GM19043 (cell line): ENCODE measurements around the gene SERPINB6.
"Not testable (repeated sequence)": the region's sequence is repeated elsewhere in the genome, so short reads cannot be mapped to it uniquely, and the experiment has no call there.

Source experiments
- ATAC-seq: cut with Tn5 transposase; IDR thresholded peaks from one replicate; pipeline ENCODE4 v1.9.1; 2021; ENCODE audit warnings: low read depth; ENCODE audit not compliant: unreplicated experiment

Gene SERPINB6

DNA sequence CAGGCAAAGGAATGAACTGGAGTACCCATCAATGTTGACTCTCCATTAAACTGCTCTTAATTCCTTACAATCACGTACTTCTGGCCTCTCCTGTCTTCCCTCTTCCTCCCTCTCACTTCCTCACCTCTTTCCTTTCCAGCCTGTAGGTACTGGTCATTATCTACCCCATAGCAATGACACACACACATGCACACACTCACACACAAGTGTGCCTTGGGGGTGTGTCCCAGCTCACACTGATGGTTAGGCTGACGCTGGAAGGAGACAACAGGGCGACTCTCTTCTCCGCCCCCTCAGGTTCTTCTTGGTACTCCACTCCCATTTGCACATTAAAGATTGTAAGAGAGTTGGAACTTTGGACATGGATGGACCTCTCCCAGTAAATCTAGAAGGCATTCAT is 54.3 kb downstream of the SERPINB6 start:
- no peak for ATAC-seq

DNA sequence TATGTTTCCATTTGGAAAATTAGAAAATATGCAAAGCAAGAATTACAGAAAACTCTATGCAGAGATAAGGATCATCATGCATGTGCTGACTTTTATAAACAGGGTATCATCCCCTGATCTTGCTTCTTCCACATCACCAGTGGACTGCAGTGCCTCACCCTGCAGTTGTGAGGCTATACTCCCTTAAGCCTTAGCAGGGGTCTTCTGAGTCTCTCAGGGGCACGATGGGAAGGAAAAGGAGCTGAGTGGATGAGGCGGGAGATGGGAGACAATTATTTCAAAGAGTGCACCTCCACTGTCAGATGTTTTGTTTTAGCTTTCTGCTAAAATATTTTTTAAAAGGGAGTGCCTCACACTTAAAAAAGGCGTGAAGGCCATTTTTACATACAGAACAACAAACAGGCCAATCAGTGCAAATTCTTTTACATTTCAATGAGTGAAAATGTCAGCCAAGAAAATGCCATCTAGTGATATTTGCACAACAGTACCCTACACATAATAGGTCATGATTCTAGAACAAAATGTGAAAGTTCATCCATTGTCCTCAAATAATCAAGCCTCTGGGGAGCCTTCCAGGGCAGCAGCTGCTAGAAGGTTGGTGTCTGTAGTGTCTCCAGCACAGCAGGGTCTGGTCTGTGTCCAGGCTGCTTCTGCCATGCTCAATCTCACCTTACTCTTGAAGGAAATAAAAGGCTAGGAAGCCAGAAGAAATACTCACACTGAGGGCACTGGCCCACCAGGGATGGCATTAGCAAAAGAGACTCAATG is 55.0 kb downstream of the SERPINB6 start:
- ATAC-seq = no peak

DNA sequence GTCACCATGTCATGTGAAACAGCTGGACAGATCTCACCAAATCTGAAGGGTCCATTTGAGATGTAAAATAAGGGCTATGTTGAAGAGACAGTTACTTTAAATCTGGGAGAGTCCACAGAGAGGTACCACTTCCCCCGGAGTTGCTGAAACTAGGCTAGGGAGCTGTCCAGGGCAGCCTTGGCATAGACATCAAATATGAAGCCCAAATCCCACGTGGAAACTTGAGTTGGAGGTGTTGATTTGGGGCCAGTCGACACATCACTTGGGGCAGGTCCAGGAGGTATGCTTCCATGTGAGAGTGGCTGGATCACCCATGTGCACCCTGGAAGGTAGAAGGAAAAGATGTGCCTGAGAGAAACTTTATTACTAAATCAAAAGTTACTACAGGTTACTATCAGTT is 56.2 kb downstream of the SERPINB6 start:
- ATAC-seq = no peak

DNA sequence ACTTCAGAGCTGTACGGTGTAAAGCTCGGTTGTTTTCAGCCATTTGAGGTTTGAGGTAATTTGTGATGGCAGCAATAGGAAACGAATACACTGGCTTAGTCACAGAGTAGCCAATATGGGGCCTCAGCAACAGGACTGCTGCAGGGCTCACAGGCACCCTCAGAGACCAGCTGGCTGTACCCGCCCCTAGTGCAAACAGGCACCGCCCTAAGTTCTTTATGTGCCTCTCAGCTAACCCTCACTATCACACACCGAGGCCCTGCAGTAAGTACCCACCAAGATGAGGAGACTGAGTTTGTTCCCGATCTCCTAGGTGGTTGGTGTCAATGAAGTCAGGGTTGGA is 57.1 kb downstream of the SERPINB6 start:
- ATAC-seq = no peak

DNA sequence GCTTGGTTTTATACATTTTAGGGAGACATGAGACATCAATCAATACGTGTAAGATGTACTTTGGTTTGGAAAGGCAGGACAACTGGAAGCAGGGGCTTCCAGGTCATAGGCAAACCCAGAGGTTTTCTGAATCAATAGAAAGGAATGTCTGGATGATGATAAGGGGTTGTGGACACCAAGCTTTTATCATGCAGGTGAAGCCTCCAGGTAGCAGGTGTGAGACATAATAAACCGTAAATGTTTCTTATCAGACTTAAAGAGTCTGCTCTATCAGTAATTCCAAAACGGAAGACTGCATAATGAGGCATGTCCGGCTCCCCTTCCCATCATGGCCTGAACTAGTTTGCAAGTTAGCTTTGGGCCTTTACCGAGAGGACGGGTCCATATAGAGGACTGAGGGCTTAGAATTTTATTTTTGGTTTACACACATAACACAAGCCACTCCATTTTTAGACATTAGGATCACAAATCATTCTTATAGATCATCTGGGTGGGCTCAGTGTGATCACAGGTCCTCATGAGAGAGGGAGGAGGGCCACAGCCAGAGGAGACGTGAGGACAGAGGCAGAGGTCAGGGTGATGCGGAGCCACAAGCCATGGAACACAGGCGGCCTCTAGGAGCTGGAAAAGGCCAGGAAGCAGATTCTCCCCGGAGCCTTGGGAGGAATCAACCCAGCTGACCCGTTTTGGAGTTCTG is 57.6 kb downstream of the SERPINB6 start:
- ATAC-seq = no peak

DNA sequence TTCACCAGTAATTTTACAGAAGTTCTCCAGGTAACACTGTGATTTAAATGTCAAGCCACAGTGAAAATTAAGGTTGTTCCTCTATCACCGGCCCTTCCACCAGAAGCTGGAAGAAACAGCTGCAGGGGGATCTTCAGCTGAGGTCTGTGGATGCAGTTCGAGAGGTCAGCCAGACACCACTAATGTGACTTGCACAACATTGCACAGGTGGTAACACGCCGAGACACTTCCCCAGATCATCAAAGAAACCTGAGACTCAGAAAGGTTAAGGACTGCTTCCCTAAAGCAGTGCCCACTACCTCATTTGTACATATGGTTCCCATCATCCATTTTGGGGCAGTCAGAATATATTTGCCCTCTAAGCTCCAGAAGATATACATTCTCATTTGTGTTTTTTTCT is 60.2 kb downstream of the SERPINB6 start:
- ATAC-seq = peak; percentile 66

DNA sequence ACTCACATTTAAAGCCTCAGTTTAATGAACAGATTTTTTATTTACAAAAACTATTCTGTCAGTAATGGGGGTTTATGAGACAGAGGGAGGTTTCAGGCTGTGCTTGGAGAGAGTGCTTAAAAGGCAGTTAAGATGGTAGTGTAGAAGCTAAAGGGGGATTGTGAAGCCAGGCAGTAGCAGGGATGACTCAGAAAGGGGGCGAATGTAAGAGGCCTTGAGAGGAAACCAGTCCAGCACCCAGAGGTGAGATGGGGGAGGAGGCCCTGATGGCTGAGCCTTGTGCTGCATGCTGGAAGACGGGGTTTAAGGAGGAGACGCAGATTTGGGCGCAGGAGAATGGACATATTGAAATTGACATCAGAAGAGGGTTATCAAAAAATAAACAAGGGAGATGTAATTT is 61.6 kb downstream of the SERPINB6 start:
- ATAC-seq = no peak

DNA sequence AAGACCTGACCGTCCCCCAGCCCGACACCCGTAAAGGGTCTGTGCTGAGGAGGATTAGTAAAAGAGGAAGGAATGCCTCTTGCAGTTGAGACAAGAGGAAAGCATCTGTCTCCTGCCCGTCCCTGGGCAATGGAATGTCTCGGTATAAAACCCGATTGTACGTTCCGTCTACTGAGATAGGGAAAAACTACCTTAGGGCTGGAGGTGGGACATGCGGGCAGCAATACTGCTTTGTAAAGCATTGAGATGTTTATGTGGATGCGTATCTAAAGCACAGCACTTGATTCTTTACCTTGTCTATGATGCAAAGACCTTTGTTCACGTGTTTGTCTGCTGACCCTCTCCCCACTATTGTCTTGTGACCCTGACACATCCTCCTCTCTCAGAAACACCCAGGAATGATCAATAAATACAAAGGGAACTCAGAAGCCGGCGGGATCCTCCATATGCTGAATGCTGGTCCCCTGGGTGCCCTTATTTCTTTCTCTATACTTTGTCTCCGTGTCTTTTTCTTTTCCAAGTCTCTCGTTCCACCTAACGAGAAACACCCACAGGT is 62.2 kb downstream of the SERPINB6 start:
- ATAC-seq = not testable (repeated sequence)

DNA sequence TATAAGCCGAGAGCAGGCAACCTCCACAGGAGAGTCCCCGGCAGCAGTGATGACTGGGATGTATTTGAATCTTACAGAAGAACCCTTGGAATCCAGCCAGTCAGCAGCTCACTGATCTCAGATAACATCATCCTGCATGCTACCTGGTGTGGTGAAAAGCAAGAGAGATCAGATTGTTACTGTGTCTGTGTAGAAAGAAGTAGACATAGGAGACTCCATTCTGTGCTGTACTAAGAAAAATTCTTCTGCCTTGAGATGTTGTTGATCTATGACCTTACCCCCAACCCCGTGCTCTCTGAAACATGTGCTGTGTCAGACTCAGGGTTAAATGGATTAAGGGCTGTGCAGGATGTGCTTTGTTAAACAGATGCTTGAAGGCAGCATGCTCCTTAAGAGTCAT is 62.9 kb downstream of the SERPINB6 start:
- not testable (repeated sequence) for ATAC-seq

DNA sequence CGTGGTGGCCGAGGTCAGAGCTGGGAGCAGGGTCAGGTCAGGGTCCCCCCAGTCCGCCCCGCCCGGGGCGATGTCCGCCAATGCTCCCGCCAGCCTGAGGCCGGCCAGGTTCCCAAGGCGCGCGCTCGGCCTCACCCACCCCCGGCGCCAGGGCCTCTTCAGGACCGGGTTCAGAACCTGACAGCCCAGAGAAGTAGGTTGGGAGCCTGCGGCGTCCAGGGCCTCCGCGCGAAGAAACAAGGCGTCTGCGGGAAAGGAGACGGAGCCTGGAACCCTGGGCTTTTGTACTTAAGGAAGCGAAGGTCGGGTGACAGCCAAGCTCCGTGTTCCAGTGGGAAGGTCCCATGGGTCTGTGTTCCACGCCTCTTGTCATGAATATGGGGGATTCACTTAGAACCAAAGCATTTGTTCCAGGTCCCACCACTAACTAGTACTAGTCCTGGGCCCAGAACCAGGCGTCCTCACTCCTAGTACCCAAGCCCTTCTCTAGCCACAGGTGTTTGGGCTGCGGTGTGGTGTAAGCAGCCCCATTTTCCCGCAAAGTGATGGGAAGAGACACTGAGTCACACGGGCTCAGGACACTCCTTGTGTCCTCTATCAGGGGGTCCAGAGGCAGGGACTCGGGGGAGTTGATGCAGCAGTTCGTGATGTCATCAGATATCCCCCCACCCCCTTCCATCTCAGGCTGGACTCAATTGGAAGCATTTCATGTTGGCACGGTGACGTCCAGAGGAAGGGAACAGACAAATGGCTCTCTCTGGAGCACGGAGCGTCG is 67.8 kb downstream of the SERPINB6 start:
- ATAC-seq = not testable (repeated sequence)

DNA sequence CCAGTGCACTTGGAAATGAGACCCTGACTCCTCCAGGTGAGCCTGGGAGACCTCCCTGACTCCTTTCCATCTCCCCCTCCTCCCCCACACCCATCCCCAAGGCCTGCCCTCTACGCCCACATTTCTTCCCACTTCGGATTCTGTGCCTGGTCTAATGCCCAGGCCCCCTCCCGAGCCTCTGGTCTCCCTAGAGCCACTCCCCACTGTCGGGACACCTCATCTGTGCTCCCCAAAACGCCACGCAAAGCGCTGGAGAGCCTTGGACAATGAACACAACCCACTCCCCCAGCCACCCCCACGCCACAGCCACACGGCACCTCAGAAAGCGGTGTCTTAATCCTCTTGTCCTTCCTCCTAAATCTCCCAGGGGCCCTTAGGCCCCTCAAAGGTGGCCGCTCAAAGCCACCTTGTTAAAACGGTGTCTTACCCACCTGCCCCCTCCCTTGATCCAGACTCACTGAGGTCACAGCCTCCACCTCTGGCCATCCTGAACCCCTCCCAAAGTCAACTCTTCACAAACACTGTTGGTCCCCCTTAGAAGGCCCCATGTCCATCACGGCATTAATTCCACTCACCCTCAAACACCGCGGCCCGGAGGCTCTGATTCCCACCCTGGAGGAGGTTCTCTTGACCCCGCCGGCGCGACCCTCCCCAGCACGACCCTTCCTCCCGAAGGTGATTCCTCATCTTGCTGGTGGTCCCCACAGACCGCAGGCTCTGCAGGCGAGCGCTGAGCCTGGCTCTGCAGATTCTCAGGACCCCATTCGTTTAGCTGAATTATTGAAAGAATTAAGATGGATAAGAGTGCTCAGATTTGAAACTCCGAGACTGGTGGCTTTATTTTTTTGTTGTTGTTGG is 69.5 kb downstream of the SERPINB6 start:
- not testable (repeated sequence) for ATAC-seq

DNA sequence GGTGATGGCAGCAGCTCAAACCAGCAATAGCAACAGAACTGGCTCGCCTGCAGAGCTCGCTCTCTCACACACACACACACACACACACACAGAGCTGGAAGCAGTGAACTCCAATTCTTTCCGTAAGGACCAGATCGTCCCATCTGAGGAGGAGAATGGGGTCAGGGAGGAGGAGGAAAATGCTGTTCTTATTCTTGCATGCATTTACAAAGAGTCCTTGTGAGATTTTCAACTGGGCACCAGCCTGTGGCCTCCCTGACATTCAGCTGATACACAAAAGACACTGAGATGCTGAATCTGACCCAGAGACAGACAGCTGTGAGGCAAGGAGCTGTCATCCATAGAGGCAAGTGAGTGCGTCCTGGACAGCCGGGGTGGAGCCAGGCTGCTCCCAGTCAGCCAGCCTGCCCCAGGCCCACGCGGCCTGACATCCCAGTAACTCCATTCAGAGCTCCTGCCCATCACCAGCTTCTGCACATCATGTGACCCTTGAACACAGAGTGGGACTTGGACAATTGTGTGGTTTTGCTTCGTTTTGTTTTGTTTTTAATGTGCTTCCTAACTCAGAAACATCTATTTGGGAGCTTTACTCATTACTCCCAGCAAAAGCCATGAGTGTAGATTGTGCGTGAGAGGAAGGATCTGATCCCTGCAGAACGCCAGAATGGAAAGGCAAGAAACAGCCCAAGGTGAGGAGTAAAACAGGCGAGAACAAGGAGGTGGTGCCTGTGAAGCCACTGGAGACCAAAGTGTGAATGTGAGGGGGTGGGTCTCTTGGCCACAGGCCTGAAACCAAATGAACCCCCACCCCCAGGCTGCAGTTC is 70.3 kb downstream of the SERPINB6 start:
- no peak for ATAC-seq

DNA sequence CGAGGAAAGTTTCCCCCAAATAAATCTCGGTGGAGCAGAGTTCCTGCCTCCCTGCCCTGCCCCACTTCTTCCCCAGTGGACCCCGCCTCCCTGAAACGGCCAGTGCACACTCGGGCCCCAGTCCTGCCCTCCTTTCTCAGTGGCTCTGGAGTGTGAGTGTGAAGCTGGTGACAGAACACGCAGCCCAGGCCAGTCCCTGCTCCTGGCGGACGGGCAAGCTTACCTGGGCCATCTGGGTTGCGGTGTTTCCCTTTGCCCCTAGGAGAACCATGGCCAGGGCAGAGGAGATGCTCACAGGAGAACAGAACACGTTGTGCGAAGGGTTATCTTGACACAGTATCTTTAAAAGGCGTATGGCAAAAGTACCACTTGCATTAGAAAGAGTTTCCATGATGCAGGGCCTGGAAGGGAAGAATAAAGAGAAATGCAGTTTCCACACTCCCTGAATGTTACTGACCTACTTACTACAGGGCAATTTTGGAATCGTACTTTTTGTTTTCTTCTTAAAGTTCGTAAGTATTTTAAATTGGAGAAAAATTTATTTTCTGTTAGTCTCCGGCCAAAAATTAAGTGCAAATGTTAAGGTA is 71.1 kb downstream of the SERPINB6 start:
- ATAC-seq = no peak

DNA sequence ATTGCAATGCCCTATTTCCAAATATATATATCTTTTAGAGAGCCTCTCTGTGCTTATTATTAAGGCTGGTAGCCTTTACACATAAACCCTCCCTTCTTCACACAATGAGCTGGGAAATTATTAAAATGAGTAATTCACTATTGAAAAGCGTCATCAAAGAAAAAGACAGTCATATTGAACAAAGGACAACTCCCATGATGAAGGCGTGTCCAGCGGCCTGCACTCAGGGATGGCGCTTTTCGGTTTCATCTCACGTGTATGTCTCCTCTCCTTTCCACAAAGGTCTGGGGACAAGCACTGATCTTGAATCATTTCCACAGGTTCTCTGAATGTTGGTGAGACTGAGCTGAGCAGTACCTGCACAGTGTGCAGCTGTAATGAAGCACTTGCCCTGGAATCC is 71.8 kb downstream of the SERPINB6 start:
- ATAC-seq = no peak
